ENCODE measurements around the gene ABCA2. TPM values are rescaled to one million over a fixed set of nuclear protein-coding genes. Genes with fewer than 3 reads are reported as not detected.

ABCA2 gene
- total RNA-seq, 6 experiments from 2014 or later, result 18.3 to 36.3 (median 23.6) TPM

GRCh38 chr9:137031904-137032640 is 4.0 kb upstream of the ABCA2 start, which contains the start of gene FUT7:
TSS of gene FUT7 (minus strand) at chr9:137032088. CDS start at chr9:137031991, 97 bp downstream.
- no peaks in the 10 kb centered on the region; the same call in 1 of the 2 replicates for H3K27me3 Mint-ChIP-seq (ENCODE audit: insufficient read depth)
- H3K4me1 Mint-ChIP-seq (ENCODE audit: low read depth), result 0 out of 2 replicates have a peak, but pooled peaks cover 4% of the 10 kb centered on the region
- TF ChIP-seq, protein P1, sequence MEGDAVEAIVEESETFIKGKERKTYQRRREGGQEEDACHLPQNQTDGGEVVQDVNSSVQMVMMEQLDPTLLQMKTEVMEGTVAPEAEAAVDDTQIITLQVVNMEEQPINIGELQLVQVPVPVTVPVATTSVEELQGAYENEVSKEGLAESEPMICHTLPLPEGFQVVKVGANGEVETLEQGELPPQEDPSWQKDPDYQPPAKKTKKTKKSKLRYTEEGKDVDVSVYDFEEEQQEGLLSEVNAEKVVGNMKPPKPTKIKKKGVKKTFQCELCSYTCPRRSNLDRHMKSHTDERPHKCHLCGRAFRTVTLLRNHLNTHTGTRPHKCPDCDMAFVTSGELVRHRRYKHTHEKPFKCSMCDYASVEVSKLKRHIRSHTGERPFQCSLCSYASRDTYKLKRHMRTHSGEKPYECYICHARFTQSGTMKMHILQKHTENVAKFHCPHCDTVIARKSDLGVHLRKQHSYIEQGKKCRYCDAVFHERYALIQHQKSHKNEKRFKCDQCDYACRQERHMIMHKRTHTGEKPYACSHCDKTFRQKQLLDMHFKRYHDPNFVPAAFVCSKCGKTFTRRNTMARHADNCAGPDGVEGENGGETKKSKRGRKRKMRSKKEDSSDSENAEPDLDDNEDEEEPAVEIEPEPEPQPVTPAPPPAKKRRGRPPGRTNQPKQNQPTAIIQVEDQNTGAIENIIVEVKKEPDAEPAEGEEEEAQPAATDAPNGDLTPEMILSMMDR (IDR thresholded peaks at IDR 0.05), result no peak
- H3K4me3 Mint-ChIP-seq, result no peak within 1 kb of the TSS
- no peak within 1 kb of the TSS for H3K27ac Mint-ChIP-seq
- no peaks in the 10 kb centered on the region for H3K9me3 Mint-ChIP-seq
- DNase-seq, result no peak
- no peaks in the 10 kb centered on the region for H3K36me3 Mint-ChIP-seq (ENCODE audit: low read depth)

GRCh38 chr9:137030538-137031527 is 2.8 kb upstream of the ABCA2 start:
- TF ChIP-seq, protein P1 (IDR thresholded peaks at IDR 0.05), result no peak
- Mint-ChIP-seq H3K9me3 (no peaks in the 10 kb centered on the region), H3K4me3 (no peak overlapping the region), H3K27ac (no peak overlapping the region), H3K4me1 (ENCODE audit: low read depth) (0 out of 2 replicates have a peak, but pooled peaks cover 5% of the 10 kb centered on the region), H3K36me3 (ENCODE audit: low read depth) (no peaks in the 10 kb centered on the region), H3K27me3 (ENCODE audit: insufficient read depth) (no peaks in the 10 kb centered on the region; the same call in 1 of the 2 replicates)
- DNase-seq, result no peak

DNA sequence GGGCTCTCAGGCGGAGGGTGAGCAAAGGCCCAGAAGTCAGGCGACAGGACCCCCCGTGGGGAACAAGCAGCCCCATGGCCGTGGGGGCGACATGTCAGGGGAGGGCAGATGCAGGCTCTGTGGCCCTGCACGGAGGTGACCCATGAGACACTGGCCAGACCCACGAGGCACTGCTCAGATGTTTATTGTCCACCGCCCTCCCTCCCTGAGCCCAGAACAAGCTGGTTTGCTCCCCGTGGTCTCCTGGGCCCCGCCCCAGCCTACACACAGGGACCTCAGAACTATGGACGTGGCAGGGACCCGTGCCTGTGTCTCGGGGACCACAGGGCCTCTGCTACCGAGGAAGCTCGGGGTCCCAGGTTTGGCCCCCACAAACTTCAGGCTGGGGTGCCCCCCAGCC is 2.0 kb upstream of the ABCA2 start:
- Mint-ChIP-seq H3K4me1 (ENCODE audit: low read depth) (0 out of 2 replicates have a peak, but pooled peaks cover 5% of the 10 kb centered on the region), H3K27ac (no peak overlapping the region), H3K4me3 (no peak overlapping the region), H3K27me3 (ENCODE audit: insufficient read depth) (no peaks in the 10 kb centered on the region; the same call in 1 of the 2 replicates), H3K9me3 (no peaks in the 10 kb centered on the region), H3K36me3 (ENCODE audit: low read depth) (no peaks in the 10 kb centered on the region)
- no peak for DNase-seq
- TF ChIP-seq, protein P1 (IDR thresholded peaks at IDR 0.05), result no peak

DNA sequence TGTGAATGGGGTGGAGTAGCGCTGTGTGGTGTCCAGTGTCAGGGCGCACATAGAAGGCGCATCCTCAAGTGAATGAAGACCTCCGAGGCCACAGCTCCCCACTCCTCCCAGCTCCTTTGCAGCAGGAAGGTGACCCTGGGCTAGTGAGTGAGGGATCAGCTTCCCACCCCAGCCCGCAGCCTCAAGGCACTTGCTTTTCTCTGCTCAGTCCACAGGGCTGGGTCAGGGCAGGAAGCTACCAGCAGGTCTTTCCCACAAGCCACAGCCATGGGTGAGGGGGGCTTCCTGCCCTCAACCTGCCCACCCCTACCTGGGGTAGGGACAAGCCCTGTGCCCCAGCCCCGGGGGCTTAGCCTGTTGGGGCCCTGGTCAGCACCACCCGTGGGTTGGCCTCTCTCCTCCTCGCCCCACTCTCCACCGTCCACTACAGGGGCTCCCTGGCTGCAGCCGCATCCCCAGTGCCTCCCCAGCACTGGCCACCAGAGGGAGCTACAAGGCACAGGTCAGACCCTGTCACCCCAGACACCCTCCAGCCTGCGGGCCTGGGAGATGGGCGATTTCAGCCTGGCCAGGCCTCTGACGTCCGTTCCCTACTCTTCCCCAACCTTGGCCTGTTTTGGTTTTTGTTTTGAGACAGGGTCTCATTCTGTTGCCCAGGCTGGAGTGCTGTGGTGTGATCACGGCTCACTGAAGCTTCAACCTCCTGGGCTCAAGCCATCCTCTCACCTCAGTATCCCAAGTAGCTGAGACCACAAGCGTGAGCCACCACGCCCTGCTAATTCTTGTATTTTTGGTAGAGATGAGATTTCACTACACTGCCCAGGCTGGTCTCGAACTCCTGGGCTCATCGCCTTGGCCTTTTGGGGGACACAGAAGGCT is 1.3 kb upstream of the ABCA2 start:
- Mint-ChIP-seq H3K9me3 (no peaks in the 10 kb centered on the region), H3K27me3 (ENCODE audit: insufficient read depth) (no peaks in the 10 kb centered on the region), H3K27ac (no peak overlapping the region), H3K4me1 (ENCODE audit: low read depth) (0 out of 2 replicates have a peak, but pooled peaks cover 5% of the 10 kb centered on the region), H3K36me3 (ENCODE audit: low read depth) (no peaks in the 10 kb centered on the region), H3K4me3 (peak overlapping the region; percentile 46; the same call in 1 of the 2 replicates)
- peak; percentile 26 for DNase-seq
- TF ChIP-seq, protein P1 (IDR thresholded peaks at IDR 0.05), result peak; percentile 92
